Activated naive CD4-positive, alpha-beta T cell treated with anti-CD3 and anti-CD28 coated beads for 36 hours (primary cell): Measurements from ENCODE around the gene C1QTNF1. TPM values are rescaled to one million over a fixed set of nuclear protein-coding genes. Genes with fewer than 3 reads are reported as not detected.

Experiments used
- CTCF ChIA-PET: fragments of 350-600 bp; sonication (Branson Sonifier 250); formaldehyde crosslinking; loops from one replicate; lab custom pipeline; 2021; ENCODE audit warnings: antibody characterized with exemption; lab: Charles Lee
- DNase-seq: peaks from one replicate; pipeline ENCODE4 v3.0.0-alpha.2; 2020
- H3K27ac Mint-ChIP-seq: one replicate; pipeline ENCODE4 v1.8.0; 2021; ENCODE audit warnings: mild to moderate bottlenecking, mixed read lengths
- H3K27me3 Mint-ChIP-seq: one replicate; pipeline ENCODE4 v1.8.0; 2021; ENCODE audit warnings: low read depth, mixed read lengths
- H3K36me3 Mint-ChIP-seq: one replicate; pipeline ENCODE4 v1.8.0; 2021; ENCODE audit warnings: low read depth, mixed read lengths
- H3K4me1 Mint-ChIP-seq: one replicate; pipeline ENCODE4 v1.8.0; 2021; ENCODE audit warnings: low read depth, mixed read lengths
- H3K4me3 Mint-ChIP-seq: one replicate; pipeline ENCODE4 v1.8.0; 2021; ENCODE audit warnings: mild to moderate bottlenecking, moderate library complexity, mixed read lengths
- H3K9me3 Mint-ChIP-seq: one replicate; pipeline ENCODE4 v1.8.0; 2021; ENCODE audit warnings: mixed read lengths
- intact Hi-C: fragments of 100-400 bp; cut with micrococcal nuclease; formaldehyde crosslinking; loops from one replicate; pipeline ENCODE4 v1.15.1; 2023
- total RNA-seq, 2 experiments: library from RNA; stranded (reverse); gene quantifications; one replicate each; pipeline ENCODE4 v1.2.3, GENCODE V29; 2021

Gene C1QTNF1
- total RNA-seq, 2 experiments from 2014 or later: 0.14 to 0.32 TPM

- Mint-ChIP-seq H3K9me3 (no peaks in the 10 kb centered on the region), H3K27me3 (no peaks in the 10 kb centered on the region), H3K4me1 (peaks cover 32% of the 10 kb centered on the region), H3K4me3 (no peak overlapping the region), H3K27ac (no peak overlapping the region), H3K36me3 (peaks cover 8% of the 10 kb centered on the region)
- intact Hi-C loops: no loop called here
- no peak for DNase-seq
- CTCF ChIA-PET: no interaction called here
Measured at GRCh38 chr17:79002796-79003593, 21.0 kb upstream of the C1QTNF1 start.

GRCh38 chr17:79003661-79004411, 20.1 kb upstream of the C1QTNF1 start:
- no peak overlapping the region for H3K4me3 Mint-ChIP-seq
- CTCF ChIA-PET: no interaction called here
- peak overlapping the region; percentile 39 for H3K27ac Mint-ChIP-seq
- H3K36me3 Mint-ChIP-seq: peaks cover 9% of the 10 kb centered on the region
- H3K9me3 Mint-ChIP-seq: no peaks in the 10 kb centered on the region
- intact Hi-C loops: no loop called here
- peaks cover 40% of the 10 kb centered on the region for H3K4me1 Mint-ChIP-seq
- DNase-seq: no peak
- H3K27me3 Mint-ChIP-seq: no peaks in the 10 kb centered on the region

- CTCF ChIA-PET: interaction anchor here (0.8 kb wide), 1 partner anchor 9 kb away, joined by 5 read pairs; no protein-coding TSS in a partner anchor
- H3K9me3 Mint-ChIP-seq: no peaks in the 10 kb centered on the region
- peaks cover 6% of the 10 kb centered on the region for H3K36me3 Mint-ChIP-seq
- peak overlapping the region; percentile 17 for H3K27ac Mint-ChIP-seq
- peak; percentile 43 for DNase-seq
- no peak overlapping the region for H3K4me3 Mint-ChIP-seq
- H3K4me1 Mint-ChIP-seq: peaks cover 41% of the 10 kb centered on the region
- intact Hi-C loops: no loop called here
- H3K27me3 Mint-ChIP-seq: no peaks in the 10 kb centered on the region
Measured at GRCh38 chr17:79005063-79005861, 18.7 kb upstream of the C1QTNF1 start.

GRCh38 chr17:79006046-79006445, 17.9 kb upstream of the C1QTNF1 start:
- peaks cover 41% of the 10 kb centered on the region for H3K4me1 Mint-ChIP-seq
- no peaks in the 10 kb centered on the region for H3K9me3 Mint-ChIP-seq
- peaks cover 4% of the 10 kb centered on the region for H3K36me3 Mint-ChIP-seq
- H3K27me3 Mint-ChIP-seq: no peaks in the 10 kb centered on the region
- H3K27ac Mint-ChIP-seq: no peak overlapping the region
- H3K4me3 Mint-ChIP-seq: no peak overlapping the region
- DNase-seq: no peak
- intact Hi-C loops: no loop called here
- CTCF ChIA-PET: interaction anchor here (0.8 kb wide), 1 partner anchor 10 kb away, joined by 5 read pairs; no protein-coding TSS in a partner anchor

GRCh38 chr17:79006794-79007503, 17.0 kb upstream of the C1QTNF1 start:
- intact Hi-C loops: no loop called here
- H3K4me1 Mint-ChIP-seq: peaks cover 37% of the 10 kb centered on the region

GRCh38 chr17:79007504-79008381, 16.2 kb upstream of the C1QTNF1 start:
- no peak for DNase-seq
- peak overlapping the region; percentile 79 for H3K4me3 Mint-ChIP-seq
- no peak overlapping the region for H3K27ac Mint-ChIP-seq
- intact Hi-C loops: no loop called here
- peaks cover 37% of the 10 kb centered on the region for H3K4me1 Mint-ChIP-seq
- peaks cover 1% of the 10 kb centered on the region for H3K36me3 Mint-ChIP-seq
- CTCF ChIA-PET: no interaction called here
- no peaks in the 10 kb centered on the region for H3K27me3 Mint-ChIP-seq
- H3K9me3 Mint-ChIP-seq: no peaks in the 10 kb centered on the region

More at GRCh38 chr17:79006794-79007503, 17.0 kb upstream of the C1QTNF1 start:
- no peak for DNase-seq
- no peak overlapping the region for H3K27ac Mint-ChIP-seq
- peaks cover 4% of the 10 kb centered on the region for H3K36me3 Mint-ChIP-seq
- peak overlapping the region; percentile 25 for H3K4me3 Mint-ChIP-seq
- no peaks in the 10 kb centered on the region for H3K9me3 Mint-ChIP-seq
- H3K27me3 Mint-ChIP-seq: no peaks in the 10 kb centered on the region
- CTCF ChIA-PET: no interaction called here

- peak; percentile 28 for DNase-seq
- Mint-ChIP-seq H3K9me3 (no peaks in the 10 kb centered on the region), H3K27me3 (no peaks in the 10 kb centered on the region), H3K4me1 (peaks cover 37% of the 10 kb centered on the region), H3K4me3 (peak overlapping the region; percentile 79), H3K27ac (peak overlapping the region; percentile 92), H3K36me3 (peaks cover 1% of the 10 kb centered on the region)
- CTCF ChIA-PET: no interaction called here
- intact Hi-C loops: no loop called here
Measured at GRCh38 chr17:79008666-79009387, 15.1 kb upstream of the C1QTNF1 start.

GRCh38 chr17:79009397-79010303, 14.3 kb upstream of the C1QTNF1 start, which contains the start of gene CANT1:
CANT1 (minus strand) TSS chr17:79009764; CDS start chr17:78997622, 12,142 bp downstream.
- intact Hi-C loops: no loop called here
- CTCF ChIA-PET: no interaction called here
- peaks cover 1% of the 10 kb centered on the region for H3K36me3 Mint-ChIP-seq
- peaks cover 2% of the 10 kb centered on the region for H3K9me3 Mint-ChIP-seq
- H3K27me3 Mint-ChIP-seq: peaks cover 1% of the 10 kb centered on the region
- peaks cover 37% of the 10 kb centered on the region for H3K4me1 Mint-ChIP-seq
- peak; percentile 86 for DNase-seq
- H3K4me3 Mint-ChIP-seq: peak within 1 kb of the TSS; percentile 89
- peak within 1 kb of the TSS; percentile 92 for H3K27ac Mint-ChIP-seq

GRCh38 chr17:79010304-79010646, 13.7 kb upstream of the C1QTNF1 start:
- intact Hi-C loops: no loop called here
- DNase-seq: no peak
- Mint-ChIP-seq H3K36me3 (peaks cover 1% of the 10 kb centered on the region), H3K27ac (peak overlapping the region; percentile 89), H3K9me3 (peaks cover 2% of the 10 kb centered on the region), H3K4me3 (peak overlapping the region; percentile 89), H3K27me3 (peaks cover 1% of the 10 kb centered on the region), H3K4me1 (peaks cover 36% of the 10 kb centered on the region)
- CTCF ChIA-PET: interaction anchor here (0.6 kb wide), 1 partner anchor 16 kb away, joined by 3 read pairs; no protein-coding TSS in a partner anchor
